Liver (tissue), 9 donors: Measurements from ENCODE around the gene TBC1D7. TPM values are rescaled to one million over a fixed set of nuclear protein-coding genes. Genes with fewer than 3 reads are reported as not detected.

Source experiments
- DNase-seq: peaks from one replicate; pipeline ENCODE4 v3.0.0-alpha.2; 2017; ENCODE audit warnings: low spot score
- H3K27ac ChIP-seq, 2 donors: one replicate each; pipeline ENCODE4 v1.7.0; 2013; ENCODE audit warnings: inconsistent platforms in 2 of 2, low read length in 2 of 2, control low read depth in 1 of 2, low read depth in 1 of 2, mild to moderate bottlenecking in 1 of 2
- H3K27me3 ChIP-seq, 4 donors: one replicate each; pipeline versions ENCODE4 v1.6.1 to v1.7.0; 2013; ENCODE audit warnings: low read length in 3 of 4, inconsistent platforms in 1 of 4, mild to moderate bottlenecking in 1 of 4, moderate library complexity in 1 of 4; ENCODE audit not compliant: control insufficient read depth in 4 of 4, insufficient read depth in 4 of 4
- H3K36me3 ChIP-seq, 4 donors: one replicate each; pipeline versions ENCODE4 v1.6.1 to v1.7.0; 2013; ENCODE audit warnings: low read length in 3 of 4, mild to moderate bottlenecking in 3 of 4, low read depth in 1 of 4, moderate library complexity in 1 of 4; ENCODE audit not compliant: control insufficient read depth in 4 of 4, insufficient read depth in 3 of 4
- H3K4me1 ChIP-seq, 4 donors: one replicate each; pipeline versions ENCODE4 v1.6.1 to v1.7.0; 2013; ENCODE audit warnings: low read length in 3 of 4, mild to moderate bottlenecking in 3 of 4, moderate library complexity in 1 of 4; ENCODE audit not compliant: control insufficient read depth in 4 of 4, insufficient read depth in 4 of 4
- H3K4me3 ChIP-seq, 3 donors: one replicate each; pipeline versions ENCODE4 v1.6.1 to v1.7.0; 2013; ENCODE audit warnings: low read length in 3 of 3, control low read depth in 1 of 3, low read depth in 1 of 3, mild to moderate bottlenecking in 1 of 3
- H3K9ac ChIP-seq, 2 donors: one replicate each; pipeline ENCODE4 v1.7.0; 2013; ENCODE audit warnings: low read length in 2 of 2, mild to moderate bottlenecking in 2 of 2, moderate library complexity in 2 of 2, control low read depth in 1 of 2, low read depth in 1 of 2
- H3K9me3 ChIP-seq, 4 donors: one replicate each; pipeline versions ENCODE4 v1.6.1 to v1.7.0; 2013; ENCODE audit warnings: low read length in 3 of 4; ENCODE audit not compliant: control insufficient read depth in 4 of 4
- EGR1 ChIP-seq, 2 donors: IDR thresholded peaks; 2 replicates each; pipeline ENCODE4 v1.6.1; 2016 to 2018; ENCODE audit warnings: antibody characterized with exemption in 2 of 2, low read depth in 2 of 2
- FOXA1 ChIP-seq: IDR thresholded peaks from 2 replicates; pipeline ENCODE4 v1.6.1; 2016; ENCODE audit warnings: antibody characterized with exemption
- FOXA2 ChIP-seq: IDR thresholded peaks from 2 replicates; pipeline ENCODE4 v1.6.1; 2016; ENCODE audit warnings: antibody characterized with exemption
- GABPA ChIP-seq, 2 donors: IDR thresholded peaks in 1 of 2; conservative IDR thresholded peaks in 1 of 2; 2 replicates each; pipeline ENCODE4 v1.6.1; 2016; ENCODE audit warnings: antibody characterized with exemption in 2 of 2, mild to moderate bottlenecking in 1 of 2, moderate library complexity in 1 of 2
- HNF4A ChIP-seq, 2 donors: conservative IDR thresholded peaks; 2 replicates each; pipeline ENCODE4 v1.6.1; 2016; ENCODE audit warnings: antibody characterized with exemption in 2 of 2, mild to moderate bottlenecking in 2 of 2
- HNF4G ChIP-seq: IDR thresholded peaks from 2 replicates; pipeline ENCODE4 v1.6.1; 2016; ENCODE audit warnings: antibody characterized with exemption
- JUND ChIP-seq, 2 donors: IDR thresholded peaks; 2 replicates each; pipeline ENCODE4 v1.6.1; 2016; ENCODE audit warnings: antibody characterized with exemption in 2 of 2
- RAD21 ChIP-seq, 2 donors: IDR thresholded peaks; 2 replicates each; pipeline ENCODE4 v1.6.1; 2016; ENCODE audit warnings: antibody characterized with exemption in 2 of 2, mild to moderate bottlenecking in 2 of 2
- RXRA ChIP-seq, 2 donors: IDR thresholded peaks; 2 replicates each; pipeline ENCODE4 v1.6.1; 2017 to 2018; ENCODE audit warnings: antibody characterized with exemption in 2 of 2, mild to moderate bottlenecking in 1 of 2
- SP1 ChIP-seq: IDR thresholded peaks from 2 replicates; pipeline ENCODE4 v1.6.1; 2018; ENCODE audit warnings: antibody characterized with exemption, mild to moderate bottlenecking
- TAF1 ChIP-seq: conservative IDR thresholded peaks from 2 replicates; pipeline ENCODE4 v1.6.1; 2016; ENCODE audit warnings: antibody characterized with exemption, mild to moderate bottlenecking
- YY1 ChIP-seq: IDR thresholded peaks from 2 replicates; pipeline ENCODE4 v1.6.1; 2016; ENCODE audit warnings: antibody characterized with exemption, mild to moderate bottlenecking
- whole genome bisulfite sequencing: extraction: QIAGEN DNeasy Blood & Tissue Kit; methylation state at CpG from one replicate; pipeline ENCODE4 v1.1.7; 2013; 5-methylcytosine and 5-hydroxymethylcytosine counted together
- polyA plus RNA-seq, 2 donors: library from polyadenylated mRNA; stranded (reverse) in 1 of 2; unstranded in 1 of 2; fragments of 200-250 nt in 1 of 2; fragments of >200 nt in 1 of 2; fragmentation: Nextera tagmentation in 1 of 2; extraction: Ambion mirVana in 1 of 2; gene quantifications; one replicate each; pipeline versions ENCODE4 v1.2.1 to v1.2.3, GENCODE V29; 2013 to 2015
- total RNA-seq, 2 donors: library from RNA; depleted of rRNA; stranded (reverse); fragments of >200 nt; gene quantifications; one replicate each; pipeline ENCODE4 v1.2.3, GENCODE V29; 2014
- TF ChIP-seq, protein P1 (sequence below): IDR thresholded peaks from 2 replicates; pipeline ENCODE4 v1.6.1; 2016; ENCODE audit warnings: antibody characterized with exemption
- TF ChIP-seq, protein P2 (sequence below): IDR thresholded peaks from 2 replicates; pipeline ENCODE4 v1.6.1; 2016; ENCODE audit warnings: antibody characterized with exemption, mild to moderate bottlenecking
- TF ChIP-seq, protein P3 (sequence below): IDR thresholded peaks from 2 replicates; pipeline ENCODE4 v1.6.1; 2016; ENCODE audit warnings: antibody characterized with exemption
- TF ChIP-seq, protein P4 (sequence below): fragments of 150-350 bp; IDR thresholded peaks from 2 replicates; pipeline ENCODE4 v1.5.1; 2017; ENCODE audit warnings: improper control_type of control experiment, low read depth, low read length; ENCODE audit not compliant: missing input control
- donor health status: healthy.
- donor health status: healthy.
- donor health status: healthy.
- donor health status: healthy.
- donor health status: healthy.

Gene TBC1D7
- total and polyA plus RNA-seq, 4 donors: 9.6 to 18.8 (median 10.6) TPM

DNA sequence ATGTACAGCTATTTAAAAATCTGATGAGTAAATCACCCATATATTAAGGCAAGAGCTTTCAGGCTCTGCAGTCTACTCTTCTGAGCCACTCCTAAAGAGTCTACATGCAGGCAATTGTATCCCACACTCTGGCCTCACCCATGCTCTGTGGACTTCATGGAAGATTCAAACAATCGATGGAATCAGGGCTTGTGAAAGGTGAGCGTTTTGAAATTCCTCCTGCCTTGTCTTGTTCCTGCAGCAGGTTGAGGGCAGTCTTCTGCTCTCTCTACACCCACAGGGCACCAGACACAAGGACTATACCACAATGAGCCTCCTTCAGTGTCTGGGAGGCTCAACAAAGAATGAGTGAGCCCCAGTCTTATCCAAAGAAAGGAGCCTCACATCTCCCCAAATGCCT lies 51.1 kb downstream of the TBC1D7 start:
- TF ChIP-seq FOXA1: no peak
- TF ChIP-seq RXRA (IDR thresholded peaks at IDR 0.05): no peak
- no peak for TF ChIP-seq JUND (IDR thresholded peaks at IDR 0.05)
- no peak for TF ChIP-seq RAD21 (IDR thresholded peaks at IDR 0.05)
- TF ChIP-seq GABPA (IDR thresholded peaks at IDR 0.05 in 1 of 2, conservative IDR thresholded peaks at IDR 0.05 in 1 of 2): no peak
- no peak for TF ChIP-seq HNF4A (conservative IDR thresholded peaks at IDR 0.05)
- TF ChIP-seq, protein P1, sequence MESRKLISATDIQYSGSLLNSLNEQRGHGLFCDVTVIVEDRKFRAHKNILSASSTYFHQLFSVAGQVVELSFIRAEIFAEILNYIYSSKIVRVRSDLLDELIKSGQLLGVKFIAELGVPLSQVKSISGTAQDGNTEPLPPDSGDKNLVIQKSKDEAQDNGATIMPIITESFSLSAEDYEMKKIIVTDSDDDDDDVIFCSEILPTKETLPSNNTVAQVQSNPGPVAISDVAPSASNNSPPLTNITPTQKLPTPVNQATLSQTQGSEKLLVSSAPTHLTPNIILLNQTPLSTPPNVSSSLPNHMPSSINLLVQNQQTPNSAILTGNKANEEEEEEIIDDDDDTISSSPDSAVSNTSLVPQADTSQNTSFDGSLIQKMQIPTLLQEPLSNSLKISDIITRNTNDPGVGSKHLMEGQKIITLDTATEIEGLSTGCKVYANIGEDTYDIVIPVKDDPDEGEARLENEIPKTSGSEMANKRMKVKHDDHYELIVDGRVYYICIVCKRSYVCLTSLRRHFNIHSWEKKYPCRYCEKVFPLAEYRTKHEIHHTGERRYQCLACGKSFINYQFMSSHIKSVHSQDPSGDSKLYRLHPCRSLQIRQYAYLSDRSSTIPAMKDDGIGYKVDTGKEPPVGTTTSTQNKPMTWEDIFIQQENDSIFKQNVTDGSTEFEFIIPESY: no peak
- TF ChIP-seq SP1: no peak
- TF ChIP-seq YY1: no peak
- TF ChIP-seq, protein P2, sequence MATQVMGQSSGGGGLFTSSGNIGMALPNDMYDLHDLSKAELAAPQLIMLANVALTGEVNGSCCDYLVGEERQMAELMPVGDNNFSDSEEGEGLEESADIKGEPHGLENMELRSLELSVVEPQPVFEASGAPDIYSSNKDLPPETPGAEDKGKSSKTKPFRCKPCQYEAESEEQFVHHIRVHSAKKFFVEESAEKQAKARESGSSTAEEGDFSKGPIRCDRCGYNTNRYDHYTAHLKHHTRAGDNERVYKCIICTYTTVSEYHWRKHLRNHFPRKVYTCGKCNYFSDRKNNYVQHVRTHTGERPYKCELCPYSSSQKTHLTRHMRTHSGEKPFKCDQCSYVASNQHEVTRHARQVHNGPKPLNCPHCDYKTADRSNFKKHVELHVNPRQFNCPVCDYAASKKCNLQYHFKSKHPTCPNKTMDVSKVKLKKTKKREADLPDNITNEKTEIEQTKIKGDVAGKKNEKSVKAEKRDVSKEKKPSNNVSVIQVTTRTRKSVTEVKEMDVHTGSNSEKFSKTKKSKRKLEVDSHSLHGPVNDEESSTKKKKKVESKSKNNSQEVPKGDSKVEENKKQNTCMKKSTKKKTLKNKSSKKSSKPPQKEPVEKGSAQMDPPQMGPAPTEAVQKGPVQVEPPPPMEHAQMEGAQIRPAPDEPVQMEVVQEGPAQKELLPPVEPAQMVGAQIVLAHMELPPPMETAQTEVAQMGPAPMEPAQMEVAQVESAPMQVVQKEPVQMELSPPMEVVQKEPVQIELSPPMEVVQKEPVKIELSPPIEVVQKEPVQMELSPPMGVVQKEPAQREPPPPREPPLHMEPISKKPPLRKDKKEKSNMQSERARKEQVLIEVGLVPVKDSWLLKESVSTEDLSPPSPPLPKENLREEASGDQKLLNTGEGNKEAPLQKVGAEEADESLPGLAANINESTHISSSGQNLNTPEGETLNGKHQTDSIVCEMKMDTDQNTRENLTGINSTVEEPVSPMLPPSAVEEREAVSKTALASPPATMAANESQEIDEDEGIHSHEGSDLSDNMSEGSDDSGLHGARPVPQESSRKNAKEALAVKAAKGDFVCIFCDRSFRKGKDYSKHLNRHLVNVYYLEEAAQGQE: no peak
- TF ChIP-seq, protein P3, sequence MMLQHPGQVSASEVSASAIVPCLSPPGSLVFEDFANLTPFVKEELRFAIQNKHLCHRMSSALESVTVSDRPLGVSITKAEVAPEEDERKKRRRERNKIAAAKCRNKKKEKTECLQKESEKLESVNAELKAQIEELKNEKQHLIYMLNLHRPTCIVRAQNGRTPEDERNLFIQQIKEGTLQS: no peak
- TF ChIP-seq EGR1 (IDR thresholded peaks at IDR 0.05; ENCODE audit: low read depth in 2 of 2): no peak
- TF ChIP-seq, protein P4, sequence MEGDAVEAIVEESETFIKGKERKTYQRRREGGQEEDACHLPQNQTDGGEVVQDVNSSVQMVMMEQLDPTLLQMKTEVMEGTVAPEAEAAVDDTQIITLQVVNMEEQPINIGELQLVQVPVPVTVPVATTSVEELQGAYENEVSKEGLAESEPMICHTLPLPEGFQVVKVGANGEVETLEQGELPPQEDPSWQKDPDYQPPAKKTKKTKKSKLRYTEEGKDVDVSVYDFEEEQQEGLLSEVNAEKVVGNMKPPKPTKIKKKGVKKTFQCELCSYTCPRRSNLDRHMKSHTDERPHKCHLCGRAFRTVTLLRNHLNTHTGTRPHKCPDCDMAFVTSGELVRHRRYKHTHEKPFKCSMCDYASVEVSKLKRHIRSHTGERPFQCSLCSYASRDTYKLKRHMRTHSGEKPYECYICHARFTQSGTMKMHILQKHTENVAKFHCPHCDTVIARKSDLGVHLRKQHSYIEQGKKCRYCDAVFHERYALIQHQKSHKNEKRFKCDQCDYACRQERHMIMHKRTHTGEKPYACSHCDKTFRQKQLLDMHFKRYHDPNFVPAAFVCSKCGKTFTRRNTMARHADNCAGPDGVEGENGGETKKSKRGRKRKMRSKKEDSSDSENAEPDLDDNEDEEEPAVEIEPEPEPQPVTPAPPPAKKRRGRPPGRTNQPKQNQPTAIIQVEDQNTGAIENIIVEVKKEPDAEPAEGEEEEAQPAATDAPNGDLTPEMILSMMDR: no peak
- TF ChIP-seq HNF4G: no peak
- TF ChIP-seq TAF1: no peak
- Histone ChIP-seq H3K27me3 (no peaks in the 10 kb centered on the region), H3K4me1 (no peaks in the 10 kb centered on the region), H3K4me3 (no peak overlapping the region), H3K9me3 (no peaks in the 10 kb centered on the region), H3K36me3 (peaks cover 0 to 2% (median 0%) of the 10 kb centered on the region in 4 donors), H3K9ac (no peak overlapping the region), H3K27ac (no peak overlapping the region)
- 89% methylated on average over 2 of the region's 2 CpGs for WGBS
- DNase-seq: no peak

DNA sequence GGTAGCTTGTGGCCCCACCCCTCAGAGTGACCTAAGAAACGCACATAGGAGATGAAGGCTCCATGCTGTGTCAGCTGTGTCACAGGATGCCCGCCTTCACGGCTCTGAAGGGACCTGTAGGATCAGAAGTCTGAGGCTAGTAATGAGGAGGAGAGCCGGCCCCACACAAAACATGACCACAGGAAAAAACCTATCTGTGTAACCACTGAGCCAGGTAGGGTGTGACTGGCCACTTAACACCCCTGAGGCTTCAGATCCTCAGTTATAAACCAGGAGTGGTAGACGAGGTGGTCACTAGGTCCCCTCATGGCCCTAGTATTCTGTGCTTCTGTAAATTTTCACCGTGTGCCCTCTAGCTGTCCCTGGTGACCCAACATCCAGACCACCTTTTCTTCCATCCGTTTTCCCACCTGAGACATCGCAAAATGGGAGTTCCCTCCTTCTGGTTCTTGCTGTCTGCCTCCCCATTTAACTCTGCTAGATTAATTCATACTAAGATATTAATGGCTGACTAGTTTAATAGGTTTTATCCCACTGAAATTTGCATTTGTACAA lies 52.8 kb downstream of the TBC1D7 start:
- Histone ChIP-seq H3K27me3 (no peaks in the 10 kb centered on the region), H3K27ac (no peak overlapping the region), H3K4me3 (no peak overlapping the region), H3K9ac (no peak overlapping the region), H3K4me1 (no peaks in the 10 kb centered on the region), H3K9me3 (no peaks in the 10 kb centered on the region), H3K36me3 (peaks cover 0 to 2% (median 0%) of the 10 kb centered on the region in 4 donors)
- TF ChIP-seq JUND (IDR thresholded peaks at IDR 0.05) (no peak), RXRA (IDR thresholded peaks at IDR 0.05) (no peak), TAF1 (no peak), FOXA1 (no peak), SP1 (no peak), GABPA (IDR thresholded peaks at IDR 0.05 in 1 of 2, conservative IDR thresholded peaks at IDR 0.05 in 1 of 2) (no peak), RAD21 (IDR thresholded peaks at IDR 0.05) (no peak), FOXA2 (no peak), YY1 (no peak), HNF4G (no peak)
- no peak for DNase-seq
- 83% methylated on average over 8 of the region's 8 CpGs for WGBS
